Peyer's patch (tissue), 4 donors: Measurements from ENCODE around the gene METTL14.

Experiments used
- POLR2A ChIP-seq, 2 donors: fragments of 450-650 bp; IDR thresholded peaks; one replicate each; pipeline ENCODE4 v1.5.1; 2017; ENCODE audit warnings: antibody characterized with exemption in 2 of 2, mild to moderate bottlenecking in 2 of 2, moderate library complexity in 2 of 2
- TF ChIP-seq, protein P1 (sequence below), 6 experiments: fragments of 450-650 bp in 4 of 6; fragments of 200-600 bp in 2 of 6; sonication (generic) in 1 of 6; IDR thresholded peaks; one replicate each; pipeline ENCODE4 v1.5.1; 2017 to 2019; ENCODE audit warnings: antibody characterized with exemption in 6 of 6, mild to moderate bottlenecking in 3 of 6, moderate library complexity in 1 of 6

GRCh38 chr4:118742050-118742449, 56.9 kb downstream of the METTL14 start:
- TF ChIP-seq, protein P1, sequence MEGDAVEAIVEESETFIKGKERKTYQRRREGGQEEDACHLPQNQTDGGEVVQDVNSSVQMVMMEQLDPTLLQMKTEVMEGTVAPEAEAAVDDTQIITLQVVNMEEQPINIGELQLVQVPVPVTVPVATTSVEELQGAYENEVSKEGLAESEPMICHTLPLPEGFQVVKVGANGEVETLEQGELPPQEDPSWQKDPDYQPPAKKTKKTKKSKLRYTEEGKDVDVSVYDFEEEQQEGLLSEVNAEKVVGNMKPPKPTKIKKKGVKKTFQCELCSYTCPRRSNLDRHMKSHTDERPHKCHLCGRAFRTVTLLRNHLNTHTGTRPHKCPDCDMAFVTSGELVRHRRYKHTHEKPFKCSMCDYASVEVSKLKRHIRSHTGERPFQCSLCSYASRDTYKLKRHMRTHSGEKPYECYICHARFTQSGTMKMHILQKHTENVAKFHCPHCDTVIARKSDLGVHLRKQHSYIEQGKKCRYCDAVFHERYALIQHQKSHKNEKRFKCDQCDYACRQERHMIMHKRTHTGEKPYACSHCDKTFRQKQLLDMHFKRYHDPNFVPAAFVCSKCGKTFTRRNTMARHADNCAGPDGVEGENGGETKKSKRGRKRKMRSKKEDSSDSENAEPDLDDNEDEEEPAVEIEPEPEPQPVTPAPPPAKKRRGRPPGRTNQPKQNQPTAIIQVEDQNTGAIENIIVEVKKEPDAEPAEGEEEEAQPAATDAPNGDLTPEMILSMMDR (IDR thresholded peaks at IDR 0.05): no peak
- no peak for TF ChIP-seq POLR2A (IDR thresholded peaks at IDR 0.05)
